Measurements from ENCODE around the gene YKT6.

YKT6 gene

DNA sequence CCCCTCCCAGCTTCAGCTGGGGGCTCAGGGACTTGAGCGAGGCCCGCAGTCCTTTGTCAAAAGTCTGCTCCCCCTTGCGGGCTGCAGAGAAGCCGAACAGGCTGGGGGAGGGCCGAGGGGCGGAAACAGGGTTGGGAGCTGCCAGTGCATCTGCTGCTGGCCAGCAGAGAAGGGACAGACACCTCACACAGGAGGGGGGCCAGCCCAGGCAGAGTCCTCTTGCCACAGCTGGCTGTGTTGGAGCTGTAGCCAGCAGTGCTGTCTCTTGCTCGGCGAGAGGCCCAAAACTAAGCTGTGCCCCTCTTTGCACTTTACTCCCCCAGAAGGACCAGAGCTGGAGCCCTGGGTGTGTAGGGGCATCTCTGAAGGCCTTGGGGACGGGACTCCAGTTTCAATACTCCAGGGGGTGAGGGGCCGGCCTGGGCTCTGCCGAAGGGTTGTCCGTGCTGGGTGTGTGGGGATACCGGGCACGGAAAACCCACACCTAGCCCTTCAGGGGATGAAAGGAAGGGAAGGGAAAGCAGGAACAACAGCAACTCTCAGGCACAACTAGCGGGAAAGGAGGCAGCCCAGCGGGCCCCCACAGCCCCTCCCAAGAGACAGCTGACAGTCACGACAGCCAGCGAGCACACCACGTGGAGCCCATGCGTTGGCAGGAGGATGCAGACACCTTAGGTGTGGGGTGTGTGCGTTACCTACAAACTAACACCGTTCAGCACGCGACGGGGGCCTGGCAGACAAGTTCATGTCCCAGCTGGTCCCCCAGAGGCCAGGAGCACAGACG is 17.8 kb downstream of the YKT6 start:
- DNase-seq (ENCODE audit: low spot score) = no peak

DNA sequence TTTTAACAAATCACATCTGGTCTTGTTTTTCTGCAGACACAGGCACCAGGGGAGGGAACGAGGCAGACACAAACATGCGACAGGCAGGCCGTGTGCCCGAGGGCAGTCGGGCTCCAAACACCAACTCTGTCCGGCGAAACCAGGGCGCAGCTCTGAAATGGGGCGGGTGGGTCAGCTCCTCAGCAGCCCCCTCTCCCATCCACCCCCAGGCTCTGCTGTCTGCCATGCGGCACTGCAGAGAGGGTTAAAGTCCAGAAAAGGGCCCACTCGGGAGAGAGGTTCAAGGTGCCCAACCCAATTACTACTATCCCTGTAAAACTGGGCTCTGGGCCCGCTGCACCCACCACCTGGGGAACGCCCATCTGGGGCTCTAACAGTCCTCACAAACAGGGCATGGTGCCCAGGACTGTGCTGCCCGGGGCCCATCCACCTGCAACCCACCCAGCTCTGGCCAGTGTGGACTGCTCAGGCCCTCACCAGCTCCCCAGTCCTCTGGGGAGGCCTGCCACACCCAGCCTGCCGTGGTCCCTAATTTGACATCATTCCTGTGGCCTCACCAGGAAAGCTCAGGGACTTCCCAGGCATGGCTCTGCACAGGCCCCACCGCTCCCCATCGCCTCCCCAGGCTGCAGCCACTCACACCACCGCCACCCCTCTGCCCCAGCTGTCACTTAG is 18.7 kb downstream of the YKT6 start:
- DNase-seq (ENCODE audit: low spot score) = no peak

DNA sequence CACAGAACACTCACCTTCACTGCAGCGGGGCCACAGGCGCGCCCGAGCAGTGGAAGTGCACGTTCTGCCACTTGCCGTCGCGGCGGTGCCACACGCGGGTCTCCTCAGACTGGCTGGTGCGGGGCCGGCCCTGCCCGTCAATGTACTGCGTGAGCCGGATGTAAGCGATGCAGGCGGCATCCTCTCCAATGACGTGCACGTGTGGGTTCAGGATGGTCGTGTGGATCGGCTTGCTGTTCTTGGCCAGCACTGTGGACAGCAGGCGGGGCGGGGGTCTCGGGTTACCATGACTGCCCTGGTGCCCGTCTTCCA is 19.2 kb downstream of the YKT6 start:
- no peak for DNase-seq (ENCODE audit: low spot score)

DNA sequence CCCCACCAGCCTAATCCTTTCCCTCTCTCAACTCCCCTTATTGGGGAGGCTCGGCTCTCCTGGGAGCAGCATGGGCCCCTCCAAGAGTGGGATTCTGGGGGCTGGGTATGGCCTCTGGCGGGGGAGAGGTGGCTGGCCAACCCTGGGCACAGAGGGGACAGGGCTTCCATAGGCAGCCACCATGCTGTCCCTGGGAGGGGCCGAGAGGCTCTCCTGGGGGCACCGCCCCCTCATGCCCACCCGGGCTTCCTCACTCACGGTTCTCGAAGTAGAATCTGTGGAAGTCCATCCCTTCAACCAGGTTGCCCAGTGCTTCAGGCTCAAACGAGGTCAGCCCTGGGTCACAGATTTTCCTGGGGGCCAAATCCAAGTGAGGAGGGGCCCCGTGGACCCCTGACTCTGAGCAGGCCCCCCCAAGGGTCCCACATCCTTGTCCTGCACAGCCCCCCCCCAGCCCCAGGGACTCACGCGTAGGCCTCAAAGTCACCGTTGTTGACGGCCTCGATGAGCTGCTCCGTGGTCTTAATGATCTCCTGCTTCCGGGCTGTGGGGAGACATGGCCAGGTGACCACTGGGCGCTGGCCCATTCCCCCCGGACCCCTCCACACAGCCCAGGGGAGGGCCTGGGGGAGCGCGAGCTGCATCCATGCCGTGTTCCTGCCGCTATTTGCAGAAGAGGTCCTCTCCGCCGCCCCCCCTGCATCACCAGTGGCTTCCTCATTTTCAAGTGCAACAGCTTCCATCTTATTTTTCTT is 19.8 kb downstream of the YKT6 start:
- DNase-seq (ENCODE audit: low spot score) = no peak

DNA sequence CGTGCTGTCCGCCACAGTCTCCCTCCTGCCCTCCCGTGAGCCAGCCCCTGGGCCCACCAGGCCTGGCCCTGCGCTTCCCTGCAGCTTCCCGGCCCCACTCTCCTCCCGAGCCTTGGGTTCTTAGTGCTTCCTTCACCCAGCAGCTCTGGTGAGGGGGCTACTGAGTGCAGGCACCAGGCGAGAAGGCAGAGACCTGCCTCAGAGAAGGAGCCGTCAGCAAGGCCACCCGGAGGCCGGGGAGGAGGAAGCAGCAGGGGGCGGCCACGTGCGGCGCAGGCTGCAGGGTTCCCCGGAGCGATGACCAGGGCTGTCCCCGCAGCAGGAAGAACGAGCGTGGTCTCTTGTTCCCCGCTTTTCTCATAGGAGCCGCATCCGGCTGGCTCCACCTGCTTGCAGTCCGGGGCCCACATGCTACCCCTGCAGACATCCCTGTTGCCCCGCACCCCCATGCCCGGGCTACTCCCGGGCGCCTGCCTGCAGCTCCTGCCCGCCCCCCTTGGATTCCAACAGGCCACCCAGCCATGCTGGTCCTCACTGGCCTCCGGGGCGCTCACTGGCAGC is 20.5 kb downstream of the YKT6 start:
- DNase-seq (ENCODE audit: low spot score) = no peak

DNA sequence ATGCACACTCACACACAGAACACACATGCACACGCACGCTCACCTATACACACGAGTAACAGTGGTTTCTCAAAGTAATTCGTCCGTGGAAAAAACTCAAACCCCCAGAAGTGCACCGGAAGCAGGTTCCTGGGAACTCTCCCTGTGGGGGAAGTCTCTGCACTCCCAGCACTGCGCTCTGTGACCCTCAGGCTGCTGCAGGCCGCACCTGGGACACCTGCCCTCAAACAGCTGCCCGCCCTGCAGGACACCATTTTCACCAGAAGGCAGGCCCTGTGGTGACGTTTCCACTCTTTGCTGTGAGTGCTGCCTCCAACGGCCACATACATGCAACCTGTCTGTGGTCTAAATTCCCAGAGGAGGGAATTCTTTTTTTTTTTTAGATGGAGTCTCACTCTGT is 21.3 kb downstream of the YKT6 start:
- DNase-seq (ENCODE audit: low spot score) = no peak

DNA sequence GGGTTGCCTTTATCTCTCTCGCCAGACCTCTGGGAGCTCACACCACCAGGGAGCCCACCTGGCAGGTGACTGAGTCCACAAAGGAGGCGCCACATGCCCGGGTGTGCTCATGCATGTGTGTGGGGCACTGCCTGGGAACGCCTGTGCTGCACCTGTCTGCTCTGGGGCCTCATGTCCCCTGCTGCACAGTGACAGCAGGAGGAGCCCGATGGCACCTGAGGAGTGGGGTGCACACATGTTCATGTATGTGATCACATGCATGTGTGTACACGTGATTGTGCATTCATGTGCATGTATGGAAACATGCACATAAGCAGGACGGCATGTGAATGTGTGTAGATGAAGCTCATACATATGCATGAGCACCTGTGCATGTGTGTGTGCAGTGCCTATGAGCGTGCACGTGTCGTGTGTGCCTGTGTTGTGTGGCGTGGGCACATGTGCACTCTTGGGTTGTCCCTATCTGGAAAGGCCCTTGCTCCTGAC is 22.0 kb downstream of the YKT6 start:
- no peak for DNase-seq (ENCODE audit: low spot score)

DNA sequence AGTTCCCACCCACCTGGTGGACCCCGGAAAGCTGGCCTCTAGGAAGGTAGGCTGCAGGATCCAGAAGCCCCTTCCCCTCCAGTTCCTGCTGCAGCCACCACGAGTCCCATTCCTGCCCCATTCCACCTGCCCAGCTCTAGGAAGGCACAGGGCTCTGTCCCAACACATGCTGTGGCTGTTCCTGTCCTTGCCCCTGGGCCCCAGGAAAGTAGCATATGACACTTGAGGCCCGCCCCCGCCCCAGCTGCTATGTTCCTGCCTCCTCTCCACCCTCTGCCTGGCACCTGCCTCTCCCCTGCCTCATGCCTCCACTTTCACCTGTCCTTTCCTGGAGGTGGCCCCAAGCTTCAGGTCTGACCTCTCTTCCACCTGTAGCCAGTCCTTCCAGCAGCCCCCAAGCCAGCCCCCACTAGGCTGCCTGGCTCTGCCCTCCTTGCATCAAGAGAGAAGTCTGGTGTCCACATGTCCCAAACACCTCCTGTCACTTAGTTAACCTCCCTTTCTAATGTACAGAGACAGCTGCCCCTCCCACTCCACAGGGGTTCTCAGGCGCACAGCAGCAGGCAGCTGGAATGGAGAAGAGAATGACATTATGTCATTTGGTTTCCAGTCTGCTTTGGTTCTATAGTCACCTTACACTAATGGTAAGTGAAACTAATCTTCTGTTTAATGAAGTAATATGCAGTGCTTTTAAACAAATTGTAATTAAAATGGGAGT is 22.7 kb downstream of the YKT6 start:
- DNase-seq (ENCODE audit: low spot score) = no peak

DNA sequence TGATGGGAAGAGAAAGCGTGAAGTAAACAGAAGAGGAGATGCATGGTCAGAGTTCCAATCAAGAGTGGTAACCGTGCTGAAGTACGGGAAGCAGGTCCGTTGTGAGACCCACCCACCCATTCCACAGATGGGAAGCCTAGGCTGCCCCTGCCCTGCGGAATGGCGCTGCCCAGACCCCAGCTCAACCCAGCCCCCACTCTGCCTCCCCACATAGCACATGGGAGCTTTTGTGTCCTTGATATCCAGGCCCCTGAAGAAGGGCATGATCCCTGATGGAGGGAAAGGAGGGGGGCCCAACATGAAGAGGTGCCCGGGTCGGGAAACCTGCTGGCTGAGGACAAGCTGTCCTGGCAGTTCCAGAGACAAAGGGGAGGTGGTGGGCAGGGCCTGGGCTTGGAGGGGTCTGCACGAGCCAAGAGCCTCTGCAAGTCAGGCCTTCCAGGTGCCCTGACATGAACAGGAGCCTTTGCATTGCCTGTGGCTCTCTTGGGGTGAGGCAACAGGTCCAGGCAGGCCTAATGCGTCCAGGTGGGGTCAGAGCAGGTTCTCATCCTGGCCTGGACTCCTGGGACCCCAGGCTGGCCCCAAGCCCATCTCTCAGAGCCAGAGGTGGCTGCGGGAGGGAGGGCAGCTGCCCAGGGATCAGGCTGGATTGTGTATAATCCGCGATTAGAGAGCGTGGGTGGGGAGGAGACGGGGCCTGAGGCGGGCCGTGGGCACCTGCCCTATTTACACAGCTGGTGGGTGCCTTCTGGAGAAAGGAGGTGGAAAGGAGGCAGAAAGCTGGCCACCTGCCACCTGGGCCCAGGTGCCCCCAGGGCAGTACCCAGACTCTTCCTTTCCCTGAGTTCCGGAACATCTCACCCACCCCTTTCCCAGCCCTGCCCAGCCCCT is 23.5 kb downstream of the YKT6 start:
- no peak for DNase-seq (ENCODE audit: low spot score)

DNA sequence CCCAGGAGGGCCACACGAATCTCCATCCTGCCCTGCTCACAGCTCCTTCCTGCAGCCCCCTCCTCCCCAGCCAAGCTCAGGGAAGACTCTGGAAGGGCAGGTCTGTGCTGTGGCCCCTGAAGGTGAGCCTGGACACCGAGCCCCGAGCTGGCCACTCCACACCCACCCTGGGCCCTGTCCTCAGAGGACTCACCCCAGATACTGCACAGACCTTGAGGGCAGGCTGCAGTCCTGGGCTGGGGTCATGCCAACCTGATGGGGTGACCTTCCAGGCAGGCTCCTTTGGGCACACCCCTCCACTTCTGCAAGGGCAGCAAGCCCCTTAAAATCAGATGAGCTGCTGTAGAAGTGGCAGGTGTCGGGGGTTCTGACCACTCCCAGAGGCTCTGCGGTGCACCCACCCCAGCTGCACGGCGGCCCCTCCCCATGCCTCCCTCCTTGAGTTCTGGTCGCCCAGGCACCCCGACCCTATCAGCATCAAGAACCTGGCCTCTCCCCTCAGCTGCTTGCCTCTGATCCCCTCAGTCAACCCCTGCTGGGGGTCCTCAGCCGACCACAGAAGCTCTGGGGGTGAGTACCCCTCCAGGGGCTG is 24.3 kb downstream of the YKT6 start:
- no peak for DNase-seq (ENCODE audit: low spot score)

DNA sequence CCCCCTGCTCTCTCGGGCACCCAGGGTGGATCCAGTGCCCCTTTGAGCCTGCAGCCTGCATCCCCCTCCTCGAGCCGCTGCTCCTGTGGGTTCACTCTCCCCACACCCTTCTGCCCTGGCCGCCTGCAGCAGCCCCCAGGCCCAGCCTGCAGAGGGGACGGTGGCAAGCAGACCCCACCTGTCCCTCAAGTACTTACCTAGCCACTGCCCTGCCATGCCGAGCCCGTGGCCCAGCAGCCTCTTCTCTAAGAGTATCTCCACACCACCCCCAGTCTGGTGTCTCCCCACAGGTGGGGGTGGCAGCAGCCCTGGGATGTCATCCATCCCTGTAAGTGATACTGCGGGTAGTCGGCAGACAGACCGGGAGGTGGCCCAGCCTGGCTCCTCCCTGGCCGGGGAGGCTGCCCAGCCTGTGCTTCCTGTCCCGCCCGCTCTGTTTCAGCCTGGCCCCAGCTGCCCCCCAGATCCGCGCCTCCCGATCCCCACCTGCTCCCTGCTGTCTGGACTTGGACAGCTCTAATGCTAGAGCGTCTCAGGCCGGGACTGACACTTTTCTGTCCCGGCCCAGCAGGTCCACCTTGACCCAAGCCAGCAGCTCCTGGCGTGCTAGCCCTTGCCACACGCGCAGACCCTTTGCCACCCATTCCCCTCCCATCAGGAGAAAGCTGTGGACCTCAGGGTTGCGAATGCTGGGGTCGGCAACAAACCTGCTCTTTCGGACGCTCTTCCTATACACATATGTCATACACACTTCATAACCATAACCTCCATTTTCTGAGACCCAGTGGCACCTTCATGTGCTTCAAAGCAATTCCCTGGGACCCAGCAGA is 25.0 kb downstream of the YKT6 start:
- DNase-seq (ENCODE audit: low spot score) = no peak

DNA sequence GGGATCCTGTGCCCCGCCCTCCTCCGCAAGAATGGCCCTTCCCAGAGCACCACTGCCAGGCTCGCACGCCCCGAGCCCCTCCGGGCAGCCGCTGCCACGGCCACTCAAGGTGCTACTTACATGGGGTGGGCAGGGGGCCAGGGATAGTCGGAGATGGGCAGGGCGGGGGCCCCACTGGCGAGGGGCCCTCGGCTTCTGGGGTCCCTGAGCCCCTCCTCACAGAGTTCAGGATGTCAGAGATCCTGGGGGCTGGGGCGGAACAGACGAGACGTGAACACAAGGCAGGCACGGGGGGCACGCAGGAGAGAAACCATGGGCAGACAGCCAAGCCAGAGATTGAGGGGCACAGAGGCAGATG is 25.6 kb downstream of the YKT6 start:
- DNase-seq (ENCODE audit: low spot score) = no peak

DNA sequence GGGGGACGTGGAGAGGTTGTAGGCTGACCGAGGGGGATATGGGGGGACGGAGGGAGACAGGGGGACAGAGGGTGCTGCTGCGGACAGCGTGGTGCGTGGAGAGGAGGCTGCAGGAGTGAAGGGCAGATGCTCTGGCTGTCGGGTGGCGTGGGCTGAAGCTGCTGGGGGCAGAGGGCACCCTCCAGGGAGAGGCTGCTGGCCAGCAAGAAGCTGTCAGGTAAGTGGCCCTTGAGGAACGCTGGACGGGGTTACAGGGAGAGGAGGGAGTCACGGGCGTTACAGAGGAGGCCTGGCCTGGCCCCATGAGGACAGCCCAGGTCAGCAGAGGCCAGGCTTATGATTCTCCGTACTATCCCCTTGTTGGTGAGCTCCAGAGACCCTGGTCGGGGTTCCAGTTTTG is 27.1 kb downstream of the YKT6 start:
- no peak for DNase-seq (ENCODE audit: low spot score)

DNA sequence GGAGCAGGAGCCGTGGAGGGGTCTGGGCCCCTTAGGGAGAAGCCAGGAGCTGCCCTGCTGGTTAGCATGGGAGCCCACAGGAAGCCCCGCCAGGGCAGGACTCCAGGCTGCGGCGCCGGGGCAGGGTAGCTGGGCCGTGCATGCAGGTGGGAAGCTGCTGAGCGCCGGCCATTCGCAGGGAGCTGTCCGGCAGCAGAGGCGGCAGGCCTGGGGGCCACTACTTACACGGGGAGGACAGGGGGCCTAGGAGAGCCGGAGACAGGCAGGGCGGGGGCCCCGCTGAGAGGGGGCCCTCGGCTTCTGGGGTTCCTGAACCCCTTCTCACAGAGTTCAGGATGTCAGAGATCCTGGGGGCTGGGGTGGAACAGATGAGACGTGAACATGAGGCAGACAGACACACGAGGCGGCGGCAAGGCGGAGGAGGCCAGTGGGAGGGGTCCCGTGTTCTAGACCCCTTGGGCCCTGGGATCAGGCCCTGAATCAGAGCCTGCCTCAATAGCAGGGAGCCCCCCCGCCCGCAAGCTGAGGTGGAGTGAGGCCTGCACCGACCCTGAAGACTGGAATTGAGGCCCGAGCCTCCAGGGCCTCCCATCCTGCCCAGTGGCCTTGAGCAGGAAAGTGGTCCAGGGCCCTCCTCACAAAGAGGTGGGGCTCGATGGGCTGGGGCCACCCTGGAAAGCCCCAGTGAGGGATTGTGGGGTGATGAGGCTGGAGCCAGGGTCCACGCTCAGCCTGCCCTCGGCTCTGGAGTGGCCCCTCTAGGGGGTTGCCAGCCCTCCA is 28.0 kb downstream of the YKT6 start:
- DNase-seq (ENCODE audit: low spot score) = no peak

DNA sequence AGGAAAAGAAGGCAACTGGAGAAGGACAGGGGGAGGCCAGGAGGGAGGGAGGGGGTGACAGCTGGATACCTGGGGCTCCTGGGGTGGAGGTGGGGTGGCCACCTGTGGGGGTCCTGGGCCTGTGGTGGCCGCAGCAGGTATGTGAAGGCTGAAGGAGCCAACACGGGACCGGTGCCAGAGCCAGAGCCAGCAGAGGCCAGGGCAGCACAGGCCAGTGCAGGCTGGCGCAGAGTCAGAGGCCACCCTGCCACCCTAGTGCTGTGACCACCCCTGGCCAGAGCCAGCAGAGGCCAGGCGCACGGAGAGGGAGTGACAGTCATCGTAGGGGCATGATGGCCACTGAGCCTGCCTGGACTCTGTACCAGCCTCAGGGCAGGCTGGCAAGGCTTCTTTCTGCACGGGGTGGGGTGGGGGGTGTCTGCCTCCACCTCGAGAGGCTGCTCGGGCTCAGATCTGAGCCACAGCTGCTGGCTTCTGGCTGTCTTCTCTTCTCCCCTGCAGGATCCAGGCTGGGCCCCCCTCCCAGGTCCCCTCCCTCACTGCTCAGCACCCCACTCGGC is 28.8 kb downstream of the YKT6 start:
- DNase-seq (ENCODE audit: low spot score) = no peak

DNA sequence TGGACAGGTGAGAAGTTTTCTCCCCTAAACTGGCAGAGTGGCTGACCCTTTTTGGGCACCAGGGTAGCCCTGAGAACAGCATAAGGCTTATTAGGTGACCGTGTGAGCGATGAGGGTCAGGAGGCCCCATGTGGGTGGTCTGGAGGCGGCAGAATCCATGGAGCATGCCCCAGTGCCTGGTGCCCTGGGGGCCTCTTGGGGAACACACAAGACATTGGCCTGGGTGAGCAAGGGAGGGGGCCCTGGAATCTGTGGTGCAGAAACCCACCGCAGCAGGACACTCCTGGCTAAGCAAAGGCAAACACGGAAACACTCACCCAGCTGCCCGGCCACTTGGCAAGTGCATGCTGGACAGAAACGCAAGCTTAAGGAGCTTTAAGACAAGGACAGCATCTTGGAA is 29.5 kb downstream of the YKT6 start:
- no peak for DNase-seq (ENCODE audit: low spot score)

DNA sequence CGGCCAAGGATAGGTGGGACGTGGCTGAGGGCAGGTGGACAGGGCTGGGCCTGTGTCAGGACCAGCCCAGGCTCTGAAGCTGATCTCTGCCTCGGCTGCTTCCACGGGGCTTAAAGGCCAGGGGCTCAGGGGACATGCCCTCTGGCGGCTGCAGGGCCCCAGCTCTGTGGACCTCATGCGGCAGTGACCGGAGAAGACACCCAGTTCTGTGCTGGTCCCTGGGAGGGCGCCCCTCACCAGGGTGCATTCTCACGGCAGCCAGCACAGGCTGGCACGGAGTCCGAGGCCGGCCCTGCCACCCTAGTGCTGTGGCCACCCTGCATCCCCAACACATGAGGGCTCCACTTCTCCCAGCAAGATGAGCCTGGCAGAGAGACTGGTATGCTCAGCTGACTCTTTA is 30.3 kb downstream of the YKT6 start:
- no peak for DNase-seq (ENCODE audit: low spot score)

DNA sequence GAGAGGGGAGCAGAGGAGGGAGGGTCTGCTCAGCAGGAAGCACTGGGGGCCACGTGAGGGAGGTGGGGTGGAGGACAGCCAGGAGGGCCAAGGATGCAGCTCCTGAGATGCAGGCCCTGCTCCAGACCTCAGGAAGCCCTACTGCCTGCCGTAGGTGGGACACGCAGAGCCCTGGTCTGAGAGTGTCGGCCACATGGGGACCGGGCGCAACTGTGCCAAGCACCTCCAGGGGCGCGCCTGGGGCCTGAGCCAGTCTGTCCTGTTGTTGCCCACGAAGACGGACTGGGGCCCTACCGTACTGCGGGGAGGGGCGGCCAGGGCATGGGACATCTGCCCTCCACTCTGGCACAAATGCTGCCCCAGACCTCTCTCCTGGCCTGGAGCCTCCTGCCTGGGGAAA is 31.6 kb downstream of the YKT6 start:
- DNase-seq (ENCODE audit: low spot score) = no peak
